Measurements from ENCODE around the gene POP4. TPM values are rescaled to one million over a fixed set of nuclear protein-coding genes. Genes with fewer than 3 reads are reported as not detected.

POP4 gene
- total RNA-seq, 2 donors from 2014 or later: 62.1 to 94.2 TPM

- Histone ChIP-seq H3K36me3 (peaks cover 7 to 24% of the 10 kb centered on the region in 2 donors), H3K27ac (no peak overlapping the region), H3K9me3 (no peaks in the 10 kb centered on the region), H3K4me3 (no peak overlapping the region), H3K27me3 (replicated peaks; ENCODE audit: insufficient read depth) (no peaks in the 10 kb centered on the region), H3K4me1 (replicated peaks) (peaks cover 2% of the 10 kb centered on the region)
- intact Hi-C loops (cut with DNase I): loop anchor here (2.0 to 5.0 kb wide), 2 partner anchors 52 to 85 kb away; no protein-coding TSS in a partner anchor
- 85% methylated on average over 22 of the region's 22 CpGs for WGBS
- DNase-seq (ENCODE audit: low spot score): no peak
- no peak for TF ChIP-seq POLR2A (IDR thresholded peaks at IDR 0.05)
- TF ChIP-seq POLR2AphosphoS5 (IDR thresholded peaks at IDR 0.05): no peak
- no peak for TF ChIP-seq CTCF (IDR thresholded peaks at IDR 0.05)
Observed at GRCh38 chr19:29610213-29610573, 4.1 kb downstream of the POP4 start.

- Histone ChIP-seq H3K4me1 (replicated peaks) (no peaks in the 10 kb centered on the region), H3K36me3 (peaks cover 7 to 25% of the 10 kb centered on the region in 2 donors), H3K27me3 (replicated peaks; ENCODE audit: insufficient read depth) (no peaks in the 10 kb centered on the region), H3K4me3 (no peak overlapping the region), H3K27ac (no peak overlapping the region), H3K9me3 (no peaks in the 10 kb centered on the region)
- intact Hi-C loops (cut with DNase I): loop anchor here (2.0 to 5.0 kb wide), 2 partner anchors 52 to 84 kb away; no protein-coding TSS in a partner anchor
- TF ChIP-seq POLR2AphosphoS5 (IDR thresholded peaks at IDR 0.05) (peak; percentile 63), POLR2A (IDR thresholded peaks at IDR 0.05) (no peak), CTCF (IDR thresholded peaks at IDR 0.05) (peak; percentile 61 to 89 (median 84))
- WGBS: 35% methylated on average over 19 of the region's 19 CpGs
- peak; percentile 79 for DNase-seq (ENCODE audit: low spot score)
Observed at GRCh38 chr19:29610574-29611271, 4.6 kb downstream of the POP4 start.

GRCh38 chr19:29612121-29612520 is 6.0 kb downstream of the POP4 start:
- Histone ChIP-seq H3K4me1 (replicated peaks) (no peaks in the 10 kb centered on the region), H3K36me3 (peaks cover 7 to 30% of the 10 kb centered on the region in 2 donors)
- 95% methylated on average over 8 of the region's 9 CpGs for WGBS

GRCh38 chr19:29612801-29613595 is 6.9 kb downstream of the POP4 start:
- Histone ChIP-seq H3K9me3 (no peaks in the 10 kb centered on the region), H3K4me3 (no peak overlapping the region), H3K36me3 (peaks cover 7 to 30% of the 10 kb centered on the region in 2 donors), H3K27ac (no peak overlapping the region), H3K27me3 (replicated peaks; ENCODE audit: insufficient read depth) (no peaks in the 10 kb centered on the region), H3K4me1 (replicated peaks) (no peaks in the 10 kb centered on the region)
- TF ChIP-seq POLR2AphosphoS5 (IDR thresholded peaks at IDR 0.05): no peak
- TF ChIP-seq POLR2A (IDR thresholded peaks at IDR 0.05): no peak
- no peak for TF ChIP-seq CTCF (IDR thresholded peaks at IDR 0.05)
- no peak for DNase-seq (ENCODE audit: low spot score)
- intact Hi-C loops (cut with DNase I): loop anchor here (5.0 kb wide), 1 partner anchor 49 kb away; no protein-coding TSS in a partner anchor
- 92% methylated on average over 21 of the region's 21 CpGs for WGBS

More at GRCh38 chr19:29612121-29612520, 6.0 kb downstream of the POP4 start:
- Histone ChIP-seq H3K27ac (no peak overlapping the region), H3K9me3 (no peaks in the 10 kb centered on the region), H3K4me3 (no peak overlapping the region), H3K27me3 (replicated peaks; ENCODE audit: insufficient read depth) (no peaks in the 10 kb centered on the region)
- intact Hi-C loops (cut with DNase I): loop anchor here (5.0 kb wide), 1 partner anchor 50 kb away; no protein-coding TSS in a partner anchor
- no peak for DNase-seq (ENCODE audit: low spot score)
- TF ChIP-seq CTCF (IDR thresholded peaks at IDR 0.05) (no peak), POLR2A (IDR thresholded peaks at IDR 0.05) (no peak), POLR2AphosphoS5 (IDR thresholded peaks at IDR 0.05) (no peak)
